GM12872 (cell line): ENCODE results near the gene ADARB2.

ENCODE experiments used
- CTCF ChIP-seq: IDR thresholded peaks from 3 replicates; pipeline ENCODE4 v1.5.1; 2011; ENCODE audit warnings: low read depth, mild to moderate bottlenecking, low read length, moderate library complexity; ENCODE audit not compliant: insufficient read depth

ADARB2 gene

GRCh38 chr10:1150638-1150955, 586.7 kb downstream of the ADARB2 start:
- no peak for TF ChIP-seq CTCF

GRCh38 chr10:1149793-1150637, 587.3 kb downstream of the ADARB2 start:
- no peak for TF ChIP-seq CTCF

- TF ChIP-seq CTCF: no peak
These were observed 588.3 kb downstream of the ADARB2 start for GRCh38 chr10:1148855-1149605.

- no peak for TF ChIP-seq CTCF
These were observed 589.5 kb downstream of the ADARB2 start for GRCh38 chr10:1147810-1148209.

- TF ChIP-seq CTCF: peak; percentile 47; the same call in 2 of the 3 replicates
These were observed 594.7 kb downstream of the ADARB2 start for GRCh38 chr10:1142596-1142995.

- TF ChIP-seq CTCF: no peak
These were observed 595.6 kb downstream of the ADARB2 start for GRCh38 chr10:1141701-1142100.

GRCh38 chr10:1141261-1141660, 596.1 kb downstream of the ADARB2 start:
- TF ChIP-seq CTCF: no peak
